Activated CD8-positive, alpha-beta T cell treated with anti-CD3 and anti-CD28 coated beads for 36 hours (primary cell): ENCODE measurements around the gene RNF152. TPM values are rescaled to one million over a fixed set of nuclear protein-coding genes. Genes with fewer than 3 reads are reported as not detected.

Source experiments
- ATAC-seq: fragments of 200-7000 bp; cut with Tn5 transposase; one replicate; pipeline ENCODE4 v1.10.0; 2021; ENCODE audit warnings: mild to moderate bottlenecking, moderate library complexity
- CTCF ChIA-PET: fragments of 350-600 bp; sonication (Branson Sonifier 250); formaldehyde crosslinking; loops from one replicate; lab custom pipeline; 2021; ENCODE audit warnings: antibody characterized with exemption; lab: Charles Lee
- POLR2A ChIA-PET: fragments of 350-600 bp; sonication (Branson Sonifier 250); formaldehyde crosslinking; loops from one replicate; lab custom pipeline; 2021; ENCODE audit warnings: antibody characterized with exemption; lab: Charles Lee
- DNase-seq: peaks from one replicate; pipeline ENCODE4 v3.0.0-alpha.2; 2020
- H3K27ac Mint-ChIP-seq: one replicate; pipeline ENCODE4 v1.8.0; 2021; ENCODE audit warnings: mild to moderate bottlenecking, mixed read lengths
- H3K27me3 Mint-ChIP-seq: one replicate; pipeline ENCODE4 v1.8.0; 2021; ENCODE audit warnings: mixed read lengths
- H3K36me3 Mint-ChIP-seq: one replicate; pipeline ENCODE4 v1.8.0; 2021; ENCODE audit warnings: low read depth, mixed read lengths
- H3K4me1 Mint-ChIP-seq: one replicate; pipeline ENCODE4 v1.8.0; 2021; ENCODE audit warnings: low read depth, mixed read lengths
- H3K4me3 Mint-ChIP-seq: one replicate; pipeline ENCODE4 v1.8.0; 2021; ENCODE audit warnings: mild to moderate bottlenecking, moderate library complexity, mixed read lengths
- H3K9me3 Mint-ChIP-seq: one replicate; pipeline ENCODE4 v1.8.0; 2021; ENCODE audit warnings: mixed read lengths
- CTCF ChIP-seq: fragments of 200-600 bp; IDR thresholded peaks from one replicate; pipeline ENCODE4 v1.8.0; 2022; ENCODE audit warnings: antibody characterized with exemption, mild to moderate bottlenecking
- intact Hi-C: fragments of 100-400 bp; cut with micrococcal nuclease; formaldehyde crosslinking; loops from one replicate; pipeline ENCODE4 v1.10.0; 2022
- total RNA-seq, 2 experiments: library from RNA; stranded (reverse); gene quantifications; one replicate each; pipeline ENCODE4 v1.2.3, GENCODE V29; 2021

Gene RNF152
- total RNA-seq, 2 experiments from 2014 or later, result 0.16 to 0.18 TPM

DNA sequence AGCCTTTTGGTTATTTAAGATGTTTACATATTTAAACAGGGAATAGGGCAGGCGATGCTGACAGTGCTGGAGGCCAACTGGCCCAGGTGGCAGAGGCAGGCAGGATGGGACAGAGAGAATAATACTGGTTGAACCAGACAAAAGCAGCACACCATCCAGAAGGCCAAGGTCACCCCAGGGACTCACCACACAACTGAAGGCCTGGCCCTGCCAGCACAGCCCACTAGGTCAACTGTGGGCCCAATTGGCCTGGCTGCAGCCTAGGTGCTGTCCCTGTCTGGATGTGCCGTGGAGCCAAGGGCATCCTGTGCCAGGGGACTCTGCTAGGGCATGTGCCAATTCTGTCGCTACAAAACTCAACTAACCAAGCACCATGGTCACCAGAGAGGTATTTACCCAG lies 69.2 kb downstream of the RNF152 start:
- no peak overlapping the region for H3K27ac Mint-ChIP-seq
- CTCF ChIA-PET, result no interaction called here
- POLR2A ChIA-PET, result no interaction called here
- no peak overlapping the region for H3K4me3 Mint-ChIP-seq
- intact Hi-C loops, result no loop called here
- TF ChIP-seq CTCF, result no peak
- no peaks in the 10 kb centered on the region for H3K27me3 Mint-ChIP-seq
- H3K36me3 Mint-ChIP-seq, result no peaks in the 10 kb centered on the region
- no peak for ATAC-seq
- no peak for DNase-seq
- H3K9me3 Mint-ChIP-seq, result no peaks in the 10 kb centered on the region
- H3K4me1 Mint-ChIP-seq, result no peaks in the 10 kb centered on the region

DNA sequence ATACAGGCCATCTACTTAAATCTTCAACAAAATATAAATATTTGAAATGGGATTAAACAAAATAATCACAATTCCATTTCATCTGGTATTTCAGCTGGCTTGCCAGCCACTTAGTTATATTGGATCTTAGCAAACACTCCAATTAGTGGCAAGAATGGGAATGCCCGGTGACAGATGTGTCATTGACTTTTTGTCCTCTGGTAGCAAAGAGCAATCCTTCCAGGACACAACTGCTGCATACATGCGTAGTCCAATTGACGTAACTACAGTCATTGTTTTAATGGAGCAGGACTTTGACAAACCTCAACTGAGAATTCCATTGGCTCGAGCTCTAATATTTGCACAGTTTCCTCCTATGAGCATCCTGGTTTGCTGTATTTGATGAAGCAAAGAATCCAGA lies 69.9 kb downstream of the RNF152 start:
- ChIA-PET POLR2A (no interaction called here), CTCF (no interaction called here)
- DNase-seq (no peak), ATAC-seq (no peak)
- Mint-ChIP-seq H3K9me3 (no peaks in the 10 kb centered on the region), H3K4me3 (no peak overlapping the region), H3K27ac (no peak overlapping the region), H3K4me1 (no peaks in the 10 kb centered on the region), H3K36me3 (no peaks in the 10 kb centered on the region), H3K27me3 (no peaks in the 10 kb centered on the region)
- no peak for TF ChIP-seq CTCF
- intact Hi-C loops, result no loop called here

GRCh38 chr18:61821748-61822147 lies 71.1 kb downstream of the RNF152 start:
- peaks cover 2% of the 10 kb centered on the region for H3K27me3 Mint-ChIP-seq
- intact Hi-C loops, result no loop called here

GRCh38 chr18:61820882-61821281 lies 71.9 kb downstream of the RNF152 start:
- TF ChIP-seq CTCF, result no peak
- no peak for DNase-seq
- Mint-ChIP-seq H3K27ac (no peak overlapping the region), H3K9me3 (no peaks in the 10 kb centered on the region), H3K36me3 (no peaks in the 10 kb centered on the region), H3K4me1 (no peaks in the 10 kb centered on the region), H3K4me3 (no peak overlapping the region), H3K27me3 (peaks cover 2% of the 10 kb centered on the region)
- intact Hi-C loops, result no loop called here
- ChIA-PET CTCF (no interaction called here), POLR2A (no interaction called here)
- no peak for ATAC-seq

More at GRCh38 chr18:61821748-61822147, 71.1 kb downstream of the RNF152 start:
- ATAC-seq (no peak), DNase-seq (no peak)
- no peak overlapping the region for H3K27ac Mint-ChIP-seq
- H3K4me3 Mint-ChIP-seq, result no peak overlapping the region
- no peaks in the 10 kb centered on the region for H3K36me3 Mint-ChIP-seq
- no peaks in the 10 kb centered on the region for H3K4me1 Mint-ChIP-seq
- no peaks in the 10 kb centered on the region for H3K9me3 Mint-ChIP-seq
- ChIA-PET POLR2A (no interaction called here), CTCF (no interaction called here)
- TF ChIP-seq CTCF, result no peak

- no peak for ATAC-seq
- no peak for TF ChIP-seq CTCF
- POLR2A ChIA-PET, result no interaction called here
- Mint-ChIP-seq H3K9me3 (no peaks in the 10 kb centered on the region), H3K27ac (no peak overlapping the region), H3K36me3 (no peaks in the 10 kb centered on the region), H3K4me1 (no peaks in the 10 kb centered on the region), H3K4me3 (no peak overlapping the region), H3K27me3 (peaks cover 2% of the 10 kb centered on the region)
- no peak for DNase-seq
- intact Hi-C loops, result no loop called here
- CTCF ChIA-PET, result no interaction called here
These were observed 75.7 kb downstream of the RNF152 start for GRCh38 chr18:61817086-61817485.
